Frontal cortex (tissue), 4 donors: ENCODE results near the gene CPTP. TPM values are rescaled to one million over a fixed set of nuclear protein-coding genes. Genes with fewer than 3 reads are reported as not detected.
"Not testable (repeated sequence)": the region's sequence is repeated elsewhere in the genome, so short reads cannot be mapped to it uniquely, and the experiment has no call there.

Source experiments
- DNase-seq, 2 donors: peaks; one replicate each; pipeline ENCODE4 v3.0.0; 2012; ENCODE audit warnings: low spot score in 2 of 2
- FAIRE-seq: peaks from 2 replicates; lab custom pipeline; 2012; peaks lifted over from hg19 to GRCh38; lab: Jason Lieb, UNC
- total RNA-seq: library from RNA; depleted of rRNA; stranded (reverse); fragments of >200 nt; gene quantifications from one replicate; pipeline ENCODE4 v1.2.3, GENCODE V29; 2014
- donor health status: control.
- donor health status: control.
- donor health status: control.

The CPTP gene
- total RNA-seq, 1 donor from 2014 or later, result 14.3 TPM

DNA sequence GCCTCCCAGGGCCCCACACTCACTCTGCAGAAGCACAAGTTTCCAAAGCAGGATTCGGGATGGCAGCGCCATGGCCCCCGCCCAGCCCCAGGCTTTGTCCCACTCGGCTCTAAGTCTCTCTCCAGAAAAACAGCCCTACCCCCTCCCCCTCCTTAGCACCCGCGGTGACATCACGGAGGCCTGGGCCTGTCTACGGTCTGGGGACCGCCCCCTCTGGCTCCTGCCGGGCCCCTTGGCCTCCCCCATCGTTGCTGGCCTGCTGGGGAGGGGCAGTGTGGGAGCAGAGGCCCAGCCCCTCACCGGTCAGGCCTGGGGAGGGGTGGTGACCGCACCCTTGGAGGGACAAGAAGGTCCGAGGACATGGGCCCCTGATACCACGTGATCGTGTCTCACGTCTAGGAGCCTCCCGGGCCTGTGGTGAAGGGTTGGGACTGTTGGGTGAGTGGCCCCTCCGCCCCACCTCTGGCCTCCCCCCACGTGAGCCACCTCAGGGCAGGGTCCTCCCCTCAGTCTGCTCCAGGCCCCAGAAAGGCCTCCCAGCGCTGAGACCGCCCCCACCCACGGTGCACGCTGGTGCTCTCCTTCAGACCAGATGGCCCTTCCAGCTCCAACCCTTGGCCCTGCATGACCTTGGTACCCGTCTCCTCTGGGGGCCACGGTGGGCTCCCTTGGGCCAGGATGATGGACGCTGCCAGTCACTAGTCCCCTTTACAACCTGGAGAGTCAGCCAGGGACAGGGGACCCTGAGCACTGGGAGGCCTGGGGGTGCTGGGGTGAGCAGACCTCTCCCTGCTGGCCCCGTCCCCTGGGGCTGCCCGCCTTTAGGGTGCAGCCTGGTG is 34.0 kb downstream of the CPTP start, which contains the start of gene MXRA8:
MXRA8 (minus strand) TSS at position 123 of the 839 bp plus-strand sequence; CDS start at position 72, 51 bp downstream.
- DNase-seq, result no peak
- FAIRE-seq, result no peak

DNA sequence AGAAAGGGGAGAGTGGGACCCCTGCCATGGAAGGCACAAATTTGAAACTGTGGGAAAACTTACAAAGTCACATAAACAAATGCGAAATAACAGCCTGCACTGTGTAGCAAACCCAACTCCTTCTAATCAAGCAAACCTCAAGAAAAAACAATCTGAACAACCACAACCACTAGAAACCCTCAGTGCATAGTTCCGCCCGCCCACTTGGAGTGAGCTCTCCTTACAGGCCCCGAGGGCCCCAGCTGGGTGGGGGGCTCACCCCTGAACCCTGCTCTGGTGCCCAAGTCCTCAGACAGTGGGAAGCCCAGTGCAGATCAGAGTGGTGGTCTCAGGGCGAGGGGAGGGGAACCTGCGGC is 34.7 kb downstream of the CPTP start:
- no peak for DNase-seq
- FAIRE-seq, result no peak

DNA sequence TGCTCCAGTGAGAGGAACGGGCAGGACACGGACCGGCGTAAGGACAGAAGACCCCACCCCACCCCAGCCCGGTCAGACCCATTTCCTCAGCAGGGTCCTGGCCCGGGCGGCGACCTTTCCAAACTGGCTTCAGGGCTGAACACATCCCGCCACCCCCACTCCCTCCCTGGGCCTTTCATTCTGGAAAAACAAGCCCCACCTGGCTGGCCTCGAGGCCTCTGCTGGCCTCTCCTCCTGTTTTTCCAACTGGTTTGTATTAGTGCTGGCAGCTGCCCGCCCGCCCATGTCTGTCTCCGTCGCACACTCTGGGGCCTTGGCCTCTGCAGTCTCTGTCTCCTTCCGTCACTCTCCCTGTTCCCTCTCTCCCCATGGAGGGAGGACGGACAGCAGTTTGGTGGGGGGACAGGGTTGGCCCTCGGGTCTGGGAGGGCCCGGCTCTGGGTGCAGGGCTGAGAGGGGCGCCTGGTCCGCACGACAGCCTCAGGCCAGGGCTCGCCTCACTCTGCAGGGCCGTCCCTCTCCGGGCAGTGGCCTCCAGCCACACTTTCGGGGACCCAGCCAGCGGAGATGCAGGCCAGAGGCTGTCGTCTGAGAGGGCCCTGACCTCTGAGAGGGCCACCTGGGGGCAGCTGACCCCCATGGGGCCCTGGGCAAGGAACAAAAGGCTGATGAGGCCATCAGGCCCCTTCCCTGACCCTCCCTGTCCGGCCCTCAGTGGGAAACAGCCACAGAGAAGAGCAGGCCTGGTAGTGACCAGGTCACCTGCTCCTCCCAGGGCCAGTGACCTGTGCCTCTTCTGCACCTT is 35.3 kb downstream of the CPTP start:
- no peak for FAIRE-seq
- DNase-seq, result no peak

DNA sequence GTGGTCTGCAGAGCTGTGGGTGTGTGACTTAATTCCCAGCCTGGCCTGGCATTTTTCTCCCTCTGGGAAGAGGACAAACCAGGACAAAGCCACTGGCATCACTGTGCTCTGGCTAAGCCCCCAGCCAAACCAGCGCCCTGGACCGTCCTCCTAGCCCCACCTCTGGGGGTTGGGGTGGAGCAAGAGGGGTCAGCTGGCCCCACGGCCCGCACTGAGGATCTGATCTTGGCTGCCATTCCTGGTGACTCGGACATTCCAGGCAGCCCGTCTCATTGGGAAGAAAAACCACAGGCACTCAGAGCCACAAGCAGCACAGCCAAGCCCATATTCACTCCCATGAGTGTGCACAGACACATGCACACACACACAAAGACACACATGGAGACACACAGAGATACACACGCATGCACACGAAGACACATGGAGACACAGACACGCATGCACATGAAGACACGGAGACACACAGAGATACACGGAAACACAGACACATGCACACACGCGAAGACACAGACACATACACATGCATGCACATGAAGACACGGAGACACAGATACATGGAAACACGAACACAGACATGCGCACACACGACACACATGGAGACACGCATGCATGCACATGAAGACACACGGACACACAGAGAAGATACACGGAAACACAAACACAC is 36.0 kb downstream of the CPTP start:
- FAIRE-seq (no peak), DNase-seq (no peak)

DNA sequence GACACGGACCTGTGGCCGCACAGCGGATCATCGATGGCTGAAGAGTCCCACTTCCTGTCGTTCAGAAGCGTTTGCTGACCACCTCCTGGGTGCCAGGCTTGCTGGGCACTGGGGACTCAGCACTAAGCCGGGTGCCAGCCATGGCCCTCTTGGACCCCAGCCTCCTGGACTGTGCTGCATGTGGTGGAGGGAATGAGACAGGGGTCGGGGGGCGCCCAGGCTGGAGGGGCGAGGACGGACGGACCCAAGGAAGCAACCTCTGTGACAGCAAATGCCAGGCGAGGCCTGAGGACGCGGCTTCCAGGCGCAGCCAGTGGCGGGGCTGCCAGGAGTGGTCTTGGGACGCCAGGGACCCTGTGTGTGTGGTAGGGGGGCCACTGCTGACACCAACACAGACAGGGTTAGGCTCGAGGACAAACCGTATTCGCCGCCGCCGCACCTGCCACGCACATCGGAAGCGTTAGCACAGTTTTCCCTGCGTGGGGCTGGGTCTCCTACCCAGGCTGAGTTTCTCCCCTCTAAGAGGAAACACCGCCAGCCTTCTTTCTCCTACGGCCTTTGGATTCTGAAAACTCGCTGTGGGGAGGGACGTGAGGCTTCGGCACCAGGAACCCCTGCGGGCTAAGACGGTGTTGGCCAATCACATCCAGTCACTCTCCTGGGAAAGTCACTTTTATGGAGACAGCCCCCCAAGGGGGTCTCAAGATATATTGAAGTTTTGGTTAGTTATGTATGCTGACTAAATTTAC is 36.8 kb downstream of the CPTP start:
- DNase-seq (no peak), FAIRE-seq (no peak)

DNA sequence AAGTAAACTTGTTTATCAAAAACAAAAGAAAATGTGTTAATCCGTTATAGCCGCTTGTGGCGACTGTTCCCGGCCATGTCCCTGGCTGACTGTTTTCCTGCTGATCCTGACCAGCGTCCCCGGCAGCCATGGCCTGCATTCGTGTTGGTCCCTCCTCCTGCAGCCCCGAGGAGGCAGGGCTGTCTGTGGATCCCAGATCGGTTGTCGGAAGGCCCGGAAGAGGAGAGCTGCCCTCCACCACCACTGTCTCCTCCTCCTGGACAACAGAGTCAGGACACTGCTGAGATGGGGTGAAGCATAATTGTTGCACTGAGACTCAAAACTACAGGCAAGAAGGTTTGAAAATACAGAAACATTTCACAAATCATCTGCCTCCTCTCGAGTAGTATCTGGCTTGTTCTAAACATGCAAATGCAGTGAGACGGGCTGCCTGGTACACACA is 37.4 kb downstream of the CPTP start:
- FAIRE-seq (no peak), DNase-seq (no peak)

DNA sequence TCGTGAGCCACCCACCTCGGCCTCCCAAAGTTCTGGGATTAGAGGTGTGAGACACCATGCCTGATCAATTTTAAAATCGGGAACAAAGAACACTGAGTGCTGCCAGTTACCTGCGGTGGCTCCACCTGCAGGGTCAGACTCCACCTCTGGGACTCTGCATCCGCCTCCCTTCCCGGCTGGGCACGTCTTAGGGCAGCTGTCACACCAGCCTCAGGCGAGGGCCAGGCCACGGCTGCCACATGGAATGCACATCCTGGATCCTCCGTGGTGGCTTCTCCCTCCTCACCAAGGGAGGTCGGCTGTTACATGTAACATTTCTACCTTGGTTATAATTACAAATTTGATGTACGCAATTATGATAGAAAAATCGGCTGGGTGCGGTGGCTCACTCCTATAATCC is 39.7 kb downstream of the CPTP start:
- FAIRE-seq, result no peak
- no peak for DNase-seq

DNA sequence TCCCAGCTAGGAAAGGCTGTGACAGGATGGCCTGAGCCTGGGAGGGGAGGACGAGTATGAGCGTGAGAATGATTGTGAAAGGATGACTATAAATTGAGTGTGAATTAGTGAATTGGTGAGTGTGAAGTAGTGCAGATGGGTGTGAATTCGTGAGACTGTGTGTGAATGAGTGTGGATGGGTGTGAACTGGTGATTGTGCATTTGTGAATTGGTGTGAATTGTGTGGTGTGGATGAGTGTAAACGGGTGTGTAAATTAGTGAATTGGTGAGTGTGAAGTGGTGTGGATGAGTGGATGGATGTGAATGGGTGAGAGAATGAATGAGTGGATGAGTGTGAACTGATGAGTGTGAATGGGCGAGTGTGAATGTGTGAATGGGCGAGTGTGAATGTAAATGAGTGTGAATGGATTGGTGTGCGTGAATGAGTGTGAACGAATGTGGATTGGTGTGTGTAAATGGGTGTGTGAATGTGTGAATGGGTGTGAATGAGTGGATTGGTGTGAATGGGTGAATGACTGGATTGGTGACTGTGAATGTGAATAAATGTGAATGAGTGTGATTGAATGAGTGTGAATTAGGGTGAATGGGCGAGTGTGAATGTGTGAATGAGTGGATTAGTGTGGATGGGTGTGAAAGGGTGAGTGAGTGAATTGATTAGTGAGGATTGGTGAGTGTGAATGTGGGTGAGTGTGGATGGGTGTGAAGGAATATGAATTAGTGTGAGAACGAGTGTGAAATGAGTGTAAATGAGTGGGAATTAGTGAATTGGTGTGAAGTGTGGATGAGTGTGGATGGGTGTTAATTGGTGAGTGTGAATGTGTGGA is 41.5 kb downstream of the CPTP start:
- DNase-seq, result no peak
- FAIRE-seq, result no peak

DNA sequence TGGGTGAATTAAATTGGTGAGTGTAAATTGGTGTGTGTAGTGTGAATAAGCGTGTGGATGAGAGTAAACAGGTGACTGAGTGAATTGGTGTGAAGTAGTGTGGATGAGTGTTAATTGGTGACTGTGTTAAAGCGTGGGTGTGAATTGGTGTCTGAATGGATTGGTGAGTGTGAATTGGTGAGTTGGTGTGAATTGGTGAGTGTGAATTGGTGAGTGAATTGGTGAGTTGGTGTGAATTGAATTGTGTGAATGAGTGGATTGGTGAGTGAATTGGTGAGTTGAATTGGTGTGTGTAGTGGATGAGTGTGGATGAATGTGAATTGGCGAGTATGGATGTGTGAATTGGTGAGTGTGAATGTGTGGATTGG is 42.1 kb downstream of the CPTP start:
- FAIRE-seq (no peak), DNase-seq (no peak)

DNA sequence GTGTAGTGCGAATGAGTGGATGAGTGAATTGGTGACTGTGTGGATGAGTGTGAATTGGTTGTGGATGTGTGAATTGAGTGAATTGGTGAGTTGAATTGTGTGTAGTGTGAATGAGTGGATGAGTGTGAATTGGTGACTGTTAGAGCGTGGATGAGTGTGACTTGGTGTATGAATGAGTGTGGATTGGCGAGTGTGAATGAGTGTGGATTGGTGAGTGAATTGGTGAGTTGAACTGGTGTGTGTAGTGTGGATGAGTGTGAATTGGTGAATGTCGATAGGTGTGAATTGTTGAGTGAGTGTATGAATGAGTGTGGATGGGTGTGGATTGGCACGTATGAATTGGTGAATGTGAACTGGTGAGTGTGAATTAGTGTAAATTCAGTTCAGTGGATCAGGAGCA is 42.7 kb downstream of the CPTP start:
- DNase-seq (no peak), FAIRE-seq (no peak)

DNA sequence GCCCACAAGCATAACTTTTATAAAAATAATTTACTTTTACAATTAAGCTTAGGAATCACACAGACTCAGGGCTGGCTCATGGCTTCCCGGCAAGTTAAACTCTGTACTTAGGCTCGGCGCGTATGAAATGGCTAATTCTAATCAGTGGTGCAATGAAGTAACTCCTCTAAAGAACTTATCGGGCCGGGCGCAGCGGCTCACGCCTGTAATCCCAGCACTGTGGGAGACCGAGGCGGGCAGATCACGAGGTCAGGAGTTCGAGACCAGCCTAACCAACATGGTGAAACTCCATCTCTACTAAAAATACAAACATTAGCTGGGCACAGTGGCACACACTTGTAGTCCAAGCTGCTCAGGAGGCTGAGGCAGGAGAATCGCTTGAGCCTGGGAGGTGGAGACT is 45.5 kb downstream of the CPTP start:
- not testable (repeated sequence) for DNase-seq, FAIRE-seq

DNA sequence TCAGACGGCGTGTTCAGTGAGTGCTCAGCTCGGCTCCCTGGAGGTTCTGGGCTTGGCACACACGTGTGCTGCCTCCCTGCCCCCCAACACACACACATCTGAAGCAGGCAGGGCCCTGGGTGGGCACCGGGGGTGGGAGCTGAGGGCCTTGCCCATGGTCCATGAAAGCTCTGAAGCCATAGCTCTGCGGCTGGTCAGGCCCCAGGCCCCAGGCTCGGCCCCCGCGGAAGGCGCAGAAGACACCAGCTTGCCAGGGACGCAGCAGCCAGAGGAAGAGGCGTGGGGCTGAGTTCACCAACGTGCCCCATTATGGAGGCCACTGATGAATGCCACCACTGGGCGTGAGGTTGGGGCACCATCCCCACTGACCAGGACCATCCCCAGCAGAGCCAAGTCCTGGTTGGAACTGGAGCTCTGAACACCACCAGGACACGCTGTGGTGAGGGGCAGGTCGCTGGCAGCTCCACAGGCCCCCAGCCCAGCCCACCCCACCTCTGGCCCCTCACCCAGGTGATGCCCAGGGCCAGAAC is 46.2 kb downstream of the CPTP start:
- FAIRE-seq (no peak), DNase-seq (no peak)

DNA sequence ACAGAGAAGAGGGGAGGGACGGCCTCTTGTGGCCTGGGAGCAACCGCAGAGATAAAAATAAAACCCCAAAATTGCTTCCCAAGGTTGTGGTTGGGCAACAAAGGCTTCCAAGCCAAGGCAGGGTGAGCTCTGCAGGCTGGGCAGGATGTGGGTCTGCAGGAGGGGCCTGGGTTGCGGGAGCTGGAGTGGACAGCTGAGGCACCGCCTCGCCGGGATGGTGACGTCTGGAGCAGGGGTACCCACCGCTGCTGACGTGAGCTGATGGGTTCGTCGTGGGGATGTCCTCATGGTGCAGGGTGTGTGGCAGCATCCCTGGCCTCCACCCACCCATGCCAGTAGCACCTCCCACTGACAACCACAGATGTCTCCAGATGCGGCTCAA is 46.8 kb downstream of the CPTP start:
- no peak for DNase-seq
- FAIRE-seq, result no peak

DNA sequence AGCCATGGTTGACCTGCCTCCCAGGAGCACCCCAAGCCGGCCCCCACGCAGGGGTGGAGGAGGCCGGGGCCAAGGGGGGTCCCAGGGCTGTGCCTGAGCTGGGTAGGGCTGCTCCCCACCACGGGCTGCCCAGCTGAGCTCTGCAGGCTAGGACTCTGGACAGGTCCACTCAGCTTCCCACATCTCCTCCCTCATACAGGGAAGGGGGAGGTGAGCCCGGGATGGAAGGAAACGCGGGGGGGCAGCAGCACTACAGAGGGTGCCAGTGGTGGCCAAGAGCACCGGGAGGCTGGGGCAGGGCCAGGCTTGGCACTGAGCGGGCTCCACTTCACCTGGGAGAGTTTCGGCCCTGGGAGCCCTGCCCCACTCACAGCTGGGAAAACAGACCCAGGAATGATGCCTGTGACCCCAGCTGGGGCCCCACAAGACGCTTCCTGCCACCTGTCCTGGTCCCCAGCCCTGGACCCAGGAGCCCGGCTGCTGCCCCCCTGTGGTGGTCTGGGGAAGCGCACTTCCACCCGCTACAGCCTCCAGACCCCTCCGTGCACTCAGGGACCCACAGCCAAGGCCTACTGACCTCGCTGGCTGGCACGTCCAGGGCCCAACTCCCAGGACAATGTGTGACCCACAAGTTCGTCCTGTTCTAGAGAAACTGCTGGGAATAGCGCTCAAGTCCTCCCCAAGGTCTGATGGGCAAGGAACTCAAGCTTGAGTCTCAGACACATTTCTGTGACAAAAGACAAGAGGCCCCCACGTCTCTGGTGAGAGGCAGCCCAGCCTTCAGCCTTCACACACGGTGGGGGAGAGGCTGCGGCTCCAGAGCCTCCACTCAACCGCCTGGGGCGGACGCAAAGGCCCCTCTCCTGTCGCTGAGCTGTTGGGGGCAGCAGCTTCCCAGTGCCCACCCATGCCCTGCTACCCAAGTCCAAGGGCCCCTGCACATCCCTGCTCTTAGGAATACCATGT is 47.4 kb downstream of the CPTP start:
- no peak for FAIRE-seq
- peak; percentile 74 to 83 for DNase-seq

DNA sequence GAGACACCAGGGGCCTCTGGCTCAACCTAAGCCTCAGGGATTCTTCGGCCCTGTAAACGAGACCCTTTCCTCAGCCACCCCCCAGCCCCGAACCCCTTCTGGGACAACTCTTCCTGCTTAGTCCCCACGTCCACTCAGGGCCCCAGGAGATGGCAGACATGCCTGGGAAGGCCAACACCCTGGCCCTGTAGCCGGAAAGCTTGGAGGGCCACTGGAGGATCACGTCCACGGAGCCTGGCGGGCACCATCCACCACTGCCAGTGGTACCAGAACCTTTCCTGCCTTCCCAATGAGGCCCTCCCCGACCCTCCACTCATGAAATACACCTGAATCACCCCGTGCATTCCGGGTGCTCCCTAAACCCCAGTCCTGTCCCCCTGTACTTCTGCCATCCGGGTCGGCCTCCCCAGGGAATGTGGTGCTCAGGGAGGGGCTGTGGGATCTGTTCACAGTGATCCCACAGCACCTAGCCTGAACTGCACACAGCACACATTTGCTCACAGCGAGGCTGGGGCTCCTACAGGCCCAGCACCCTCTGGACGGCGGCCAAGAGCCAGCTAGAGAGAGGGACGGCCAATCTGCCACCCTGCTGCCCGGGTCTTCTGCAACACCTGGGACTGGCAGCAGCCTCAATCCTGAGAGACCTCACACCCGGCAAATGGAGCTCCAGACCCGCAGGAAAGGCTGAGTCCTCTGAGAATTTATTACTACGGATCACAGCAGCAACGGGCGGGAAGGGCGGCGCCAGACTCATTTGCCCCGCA is 48.6 kb downstream of the CPTP start:
- DNase-seq, result no peak
- FAIRE-seq, result no peak

DNA sequence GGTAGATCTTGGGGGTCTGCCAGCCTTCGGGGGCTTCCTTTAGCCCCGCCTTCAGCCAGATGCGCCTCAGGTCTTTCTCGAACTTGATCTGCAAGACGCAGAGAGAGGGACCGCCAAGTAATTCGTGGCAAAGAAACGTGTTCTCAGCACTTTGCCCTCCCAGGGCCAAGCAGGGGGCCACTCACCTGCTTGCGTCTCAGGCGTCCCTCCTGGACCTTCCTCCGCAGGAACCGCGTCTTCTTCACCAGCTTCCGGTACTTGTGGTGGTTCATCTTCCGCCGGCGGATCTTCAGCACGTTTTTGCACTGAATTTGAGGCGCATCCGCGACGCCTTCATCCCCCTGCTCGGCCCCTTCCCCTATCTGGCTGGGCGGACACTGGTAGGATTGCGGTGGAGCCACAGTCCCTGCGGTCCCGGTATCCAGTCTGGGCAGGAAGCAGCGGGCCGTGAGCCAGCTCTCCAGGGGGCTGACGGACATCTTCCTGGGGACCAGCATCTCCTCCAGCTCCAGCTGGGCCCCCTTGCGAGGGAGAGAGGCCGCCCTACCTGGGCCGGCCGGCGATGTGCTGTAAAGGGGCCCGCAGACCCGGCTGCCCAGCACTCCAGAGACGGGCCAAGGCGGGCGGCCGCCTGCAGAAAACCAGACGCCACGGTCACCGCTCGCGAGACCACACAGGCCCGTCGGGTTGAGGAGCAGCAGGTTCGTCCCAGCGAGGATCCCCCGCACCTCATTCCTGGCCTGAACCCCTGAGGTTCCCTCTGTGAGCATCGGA is 49.4 kb downstream of the CPTP start:
- no peak for DNase-seq
- FAIRE-seq, result no peak
